Retinal pigment epithelial cell (primary cell): Measurements from ENCODE around the gene FAM13A.

Experiments used
- DNase-seq: peaks from one replicate; pipeline ENCODE4 v3.0.0-alpha.2; 2010; ENCODE audit warnings: low read depth
- H3K4me3 ChIP-seq: 2 replicates; pipeline ENCODE4 v1.5.1; 2011; ENCODE audit warnings: mild to moderate bottlenecking, low read length, control low read depth, moderate library complexity
- TF ChIP-seq, protein P1 (sequence below): conservative IDR thresholded peaks from 2 replicates; pipeline ENCODE4 v1.5.1; 2011; ENCODE audit warnings: low read depth, low read length, control low read depth, inconsistent platforms

FAM13A gene

DNA sequence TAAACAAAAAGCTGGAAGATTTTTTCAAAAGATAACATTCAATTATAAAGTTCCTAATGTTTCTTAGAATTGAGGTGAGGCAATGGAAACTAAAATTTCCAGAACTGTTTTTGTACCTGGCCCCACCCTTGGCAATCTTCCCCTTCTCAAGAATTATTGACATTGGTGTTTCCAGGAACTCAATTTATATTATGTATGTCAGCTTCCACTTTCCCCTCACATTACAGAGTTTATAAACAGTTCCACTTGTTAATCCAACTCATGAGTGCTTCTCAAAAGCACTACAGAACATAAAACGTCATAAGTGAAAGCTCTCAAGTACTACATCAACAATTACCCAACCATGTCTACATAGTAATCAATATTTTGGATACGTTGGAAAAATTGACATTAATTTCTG, 107.4 kb downstream of the FAM13A start:
- TF ChIP-seq, protein P1, sequence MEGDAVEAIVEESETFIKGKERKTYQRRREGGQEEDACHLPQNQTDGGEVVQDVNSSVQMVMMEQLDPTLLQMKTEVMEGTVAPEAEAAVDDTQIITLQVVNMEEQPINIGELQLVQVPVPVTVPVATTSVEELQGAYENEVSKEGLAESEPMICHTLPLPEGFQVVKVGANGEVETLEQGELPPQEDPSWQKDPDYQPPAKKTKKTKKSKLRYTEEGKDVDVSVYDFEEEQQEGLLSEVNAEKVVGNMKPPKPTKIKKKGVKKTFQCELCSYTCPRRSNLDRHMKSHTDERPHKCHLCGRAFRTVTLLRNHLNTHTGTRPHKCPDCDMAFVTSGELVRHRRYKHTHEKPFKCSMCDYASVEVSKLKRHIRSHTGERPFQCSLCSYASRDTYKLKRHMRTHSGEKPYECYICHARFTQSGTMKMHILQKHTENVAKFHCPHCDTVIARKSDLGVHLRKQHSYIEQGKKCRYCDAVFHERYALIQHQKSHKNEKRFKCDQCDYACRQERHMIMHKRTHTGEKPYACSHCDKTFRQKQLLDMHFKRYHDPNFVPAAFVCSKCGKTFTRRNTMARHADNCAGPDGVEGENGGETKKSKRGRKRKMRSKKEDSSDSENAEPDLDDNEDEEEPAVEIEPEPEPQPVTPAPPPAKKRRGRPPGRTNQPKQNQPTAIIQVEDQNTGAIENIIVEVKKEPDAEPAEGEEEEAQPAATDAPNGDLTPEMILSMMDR, result no peak
- no peak overlapping the region for H3K4me3 ChIP-seq
- no peak for DNase-seq

DNA sequence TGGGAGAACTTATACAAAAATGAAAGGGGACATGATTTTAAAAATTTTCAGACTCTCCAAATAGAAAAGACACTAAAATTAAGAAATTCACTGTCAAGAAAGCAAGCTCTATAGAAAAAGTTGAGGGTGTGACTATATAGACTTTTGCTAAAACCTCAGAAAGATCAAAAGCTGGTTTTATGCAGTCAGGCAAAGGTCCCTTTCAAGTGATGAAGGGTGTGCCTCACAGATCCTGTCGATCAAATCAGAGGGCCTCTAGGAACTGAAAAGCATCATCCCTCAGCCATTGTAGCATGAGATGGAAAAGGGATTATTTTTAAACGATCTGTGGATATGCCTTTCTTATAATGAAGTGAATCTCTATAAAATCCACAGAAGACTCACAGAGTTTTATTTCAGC, 116.5 kb downstream of the FAM13A start:
- no peak for DNase-seq
- no peak overlapping the region for H3K4me3 ChIP-seq
- TF ChIP-seq, protein P1, result no peak

DNA sequence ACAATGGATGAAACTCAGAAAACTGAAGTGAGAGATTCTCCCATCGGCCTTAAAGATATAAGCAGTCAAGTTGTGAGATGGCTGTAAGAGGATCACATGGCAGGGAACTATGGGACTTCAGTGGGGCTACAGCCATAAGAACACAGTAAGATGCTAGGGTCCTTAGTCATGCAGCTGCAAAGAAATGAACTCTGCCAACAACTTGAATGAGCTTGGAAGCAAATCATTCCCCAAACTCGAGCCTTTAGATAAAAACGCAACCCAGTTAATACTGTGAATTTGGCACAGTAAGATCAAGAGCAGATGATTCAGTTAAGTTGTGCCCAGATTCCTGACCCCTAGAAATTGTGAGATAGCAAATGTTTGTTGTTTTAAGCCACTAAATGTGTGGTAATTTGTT, 117.3 kb downstream of the FAM13A start:
- TF ChIP-seq, protein P1, result no peak
- no peak for DNase-seq
- no peak overlapping the region for H3K4me3 ChIP-seq

DNA sequence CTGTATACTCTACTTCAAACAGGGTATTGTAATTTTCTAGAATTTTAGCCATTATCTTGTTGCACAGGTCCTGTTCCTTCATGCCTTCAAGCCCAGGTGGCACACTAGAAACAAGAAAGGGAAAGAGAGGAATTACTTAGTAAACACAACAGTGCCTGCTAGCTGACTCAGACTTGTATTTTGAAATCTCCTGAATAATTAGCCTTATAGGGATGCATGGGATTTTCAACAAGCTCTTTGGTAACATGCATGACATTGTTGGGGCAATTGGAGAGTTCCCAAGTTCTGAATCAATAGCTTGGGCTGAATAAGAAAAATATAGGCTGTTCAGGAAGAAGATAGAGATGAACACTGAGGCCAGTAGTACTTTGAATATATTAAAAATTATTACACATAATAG, 118.8 kb downstream of the FAM13A start:
- TF ChIP-seq, protein P1, result no peak
- no peak overlapping the region for H3K4me3 ChIP-seq
- peak; percentile 72 for DNase-seq

DNA sequence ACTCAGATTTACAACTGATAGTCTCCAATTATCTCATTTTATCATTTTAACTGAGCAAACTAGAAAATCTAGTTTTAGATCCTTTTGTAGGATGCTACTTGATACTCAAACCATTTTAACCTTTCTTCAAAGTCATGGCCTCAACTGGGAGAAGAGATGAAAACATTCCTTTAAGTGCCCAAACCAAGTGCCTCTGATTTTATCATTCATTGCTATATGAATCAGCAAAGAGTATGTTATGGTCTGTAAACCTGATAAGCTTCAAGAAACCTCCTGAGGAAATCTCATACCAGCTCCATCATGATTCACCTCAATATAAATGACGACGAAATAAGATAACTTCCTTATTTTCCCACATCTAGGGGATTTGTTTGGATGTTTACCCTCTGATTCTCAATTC, 119.9 kb downstream of the FAM13A start:
- DNase-seq, result no peak
- H3K4me3 ChIP-seq, result no peak overlapping the region
- TF ChIP-seq, protein P1, result no peak

DNA sequence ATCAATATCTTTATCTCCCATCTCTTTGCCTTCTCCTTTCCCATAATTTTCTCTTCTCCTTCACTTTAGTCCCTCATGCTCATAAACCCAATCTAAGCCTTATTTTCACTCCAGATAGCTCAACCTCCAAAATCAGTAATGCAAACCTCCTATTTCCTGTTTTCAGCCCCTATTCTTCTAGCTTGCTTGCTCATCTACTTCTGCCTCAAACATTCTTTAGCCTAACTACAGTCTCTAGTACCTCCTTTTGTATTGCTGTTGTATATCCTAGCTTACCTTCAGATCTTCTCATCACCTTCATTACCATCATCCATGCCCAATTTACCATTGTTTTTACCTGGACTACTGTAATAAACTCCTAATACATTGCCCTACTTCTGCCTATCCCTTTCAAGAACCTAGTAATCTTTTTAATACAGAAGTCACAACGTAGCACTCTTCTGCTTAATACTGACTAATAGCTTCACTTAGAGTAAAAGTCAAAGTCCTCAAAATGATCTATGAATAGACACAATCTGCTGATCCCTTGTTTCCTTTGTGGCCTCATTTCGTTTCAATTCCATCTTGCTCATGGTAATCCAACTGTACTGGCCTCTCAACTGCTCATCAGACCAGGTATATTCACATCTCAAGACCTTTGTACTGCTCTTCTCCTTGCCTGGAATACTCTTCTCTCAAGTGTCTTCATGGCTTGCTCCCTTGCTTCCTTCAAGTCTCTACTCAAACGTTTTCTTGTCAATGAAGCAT, 123.4 kb downstream of the FAM13A start:
- DNase-seq, result no peak

DNA sequence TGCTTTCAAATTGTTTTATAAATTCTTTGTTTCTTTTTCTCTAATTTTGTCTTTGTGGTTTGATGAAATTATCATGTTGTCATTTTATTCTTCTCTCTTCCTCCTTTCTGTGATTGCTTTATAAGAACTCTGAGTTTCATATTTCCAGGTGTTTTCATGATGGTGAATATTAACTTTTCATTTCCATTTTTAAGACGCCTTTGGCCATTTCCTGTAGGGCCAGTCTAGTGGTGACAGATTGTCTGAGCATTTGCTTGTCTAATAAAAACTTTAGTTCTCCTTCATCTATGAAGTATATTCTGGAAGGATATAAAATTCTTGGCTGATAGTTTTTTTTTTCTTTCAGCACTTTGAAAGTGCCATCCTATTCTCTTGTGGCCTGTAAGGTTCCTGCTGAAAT, 128.1 kb downstream of the FAM13A start:
- no peak for DNase-seq
- TF ChIP-seq, protein P1, result no peak
- no peak overlapping the region for H3K4me3 ChIP-seq

More for the DNA sequence above, 123.4 kb downstream of the FAM13A start:
- H3K4me3 ChIP-seq, result no peak overlapping the region
- TF ChIP-seq, protein P1, result no peak
